HG03045 (cell line): ENCODE results near the gene GYPE.
"Not testable (repeated sequence)": the region's sequence is repeated elsewhere in the genome, so short reads cannot be mapped to it uniquely, and the experiment has no call there.

Source experiments
- ATAC-seq: cut with Tn5 transposase; IDR thresholded peaks from one replicate; pipeline ENCODE4 v1.9.1; 2021; ENCODE audit warnings: mild to moderate bottlenecking, moderate library complexity; ENCODE audit not compliant: unreplicated experiment

Gene GYPE

GRCh38 chr4:143870523-143871268 lies 34.7 kb downstream of the GYPE start:
- not testable (repeated sequence) for ATAC-seq

- ATAC-seq = not testable (repeated sequence)
These were observed 35.4 kb downstream of the GYPE start for GRCh38 chr4:143869925-143870324.

- not testable (repeated sequence) for ATAC-seq
These were observed 42.6 kb downstream of the GYPE start for GRCh38 chr4:143862716-143863115.

GRCh38 chr4:143858456-143858855 lies 46.9 kb downstream of the GYPE start:
- ATAC-seq = no peak

GRCh38 chr4:143857391-143858336 lies 47.7 kb downstream of the GYPE start:
- not testable (repeated sequence) for ATAC-seq

GRCh38 chr4:143856017-143856557 lies 49.3 kb downstream of the GYPE start:
- ATAC-seq = not testable (repeated sequence)

GRCh38 chr4:143854645-143855044 lies 50.7 kb downstream of the GYPE start:
- ATAC-seq = not testable (repeated sequence)

GRCh38 chr4:143849296-143849695 lies 56.1 kb downstream of the GYPE start:
- not testable (repeated sequence) for ATAC-seq

GRCh38 chr4:143843506-143843832 lies 61.9 kb downstream of the GYPE start:
- ATAC-seq = not testable (repeated sequence)

- not testable (repeated sequence) for ATAC-seq
These were observed 62.5 kb downstream of the GYPE start for GRCh38 chr4:143842624-143843505.

GRCh38 chr4:143839413-143839812 lies 65.9 kb downstream of the GYPE start:
- ATAC-seq = not testable (repeated sequence)

- ATAC-seq = not testable (repeated sequence)
These were observed 71.2 kb downstream of the GYPE start for GRCh38 chr4:143834196-143834595.

GRCh38 chr4:143833676-143834075 lies 71.7 kb downstream of the GYPE start:
- ATAC-seq = not testable (repeated sequence)

GRCh38 chr4:143830576-143830975 lies 74.8 kb downstream of the GYPE start:
- not testable (repeated sequence) for ATAC-seq

- ATAC-seq = not testable (repeated sequence)
These were observed 76.1 kb downstream of the GYPE start for GRCh38 chr4:143829239-143829620.
